Measurements from ENCODE around the gene CTRL.

CTRL gene

GRCh38 chr16:67935101-67935401, 3.4 kb upstream of the CTRL start:
- peaks cover 12% of the 10 kb centered on the region for H3K79me1 ChIP-seq (ENCODE audit: low read length)
- peaks cover 2% of the 10 kb centered on the region for H3K9me3 ChIP-seq (ENCODE audit: insufficient read depth, low read depth, low read length)
- H3K27ac ChIP-seq (ENCODE audit: low read depth, low read length): no peak overlapping the region
- no peak overlapping the region for H3K18ac ChIP-seq (ENCODE audit: low read length)
- H3K23ac ChIP-seq (ENCODE audit: low read length): no peak overlapping the region
- H3K4me1 ChIP-seq (ENCODE audit: control insufficient read depth in 1 of 2, insufficient read depth in 2 of 2, low read length in 2 of 2): peaks cover 16 to 17% of the 10 kb centered on the region in 2 experiments
- no peak overlapping the region for H3K4ac ChIP-seq (ENCODE audit: low read depth, low read length)
- H2BK120ac ChIP-seq (ENCODE audit: insufficient read depth, low read length, poor library complexity): no peak overlapping the region
- peak overlapping the region; percentile 29 for H3K9ac ChIP-seq (ENCODE audit: low read length)
- H3K14ac ChIP-seq (ENCODE audit: low read length): no peak overlapping the region
- no peak overlapping the region for H4K12ac ChIP-seq (ENCODE audit: low read depth, low read length)
- H2BK12ac ChIP-seq (ENCODE audit: low read length): no peak overlapping the region
- H3K36me3 ChIP-seq (ENCODE audit: control insufficient read depth in 1 of 2, insufficient read depth in 2 of 2, low read length in 2 of 2): peaks cover 8 to 10% of the 10 kb centered on the region in 2 experiments
- peak overlapping the region; percentile 9 for H2AFZ ChIP-seq (ENCODE audit: insufficient read depth, low read length, poor library complexity)
- H4K8ac ChIP-seq (ENCODE audit: low read depth, low read length): peak overlapping the region; percentile 24
- H3K4me2 ChIP-seq (ENCODE audit: low read length): peak overlapping the region; percentile 89
- H3K27me3 ChIP-seq (ENCODE audit: insufficient read depth, low read length): no peaks in the 10 kb centered on the region
- no peak for DNase-seq
- no peak overlapping the region for H2BK5ac ChIP-seq (ENCODE audit: low read depth, low read length, poor library complexity)
- peaks cover 10% of the 10 kb centered on the region for H3K79me2 ChIP-seq (ENCODE audit: control insufficient read depth, insufficient read depth, low read length, poor library complexity)
- no peak overlapping the region for H2AK5ac ChIP-seq (ENCODE audit: low read length)
- no peak overlapping the region for H4K91ac ChIP-seq (ENCODE audit: low read depth, low read length)
- H3K4me3 ChIP-seq (ENCODE audit: low read depth, low read length): peak overlapping the region; percentile 70
- no CpG with 5 or more reads among the region's 13 CpGs for WGBS (ENCODE audit: extremely low coverage, insufficient coverage, insufficient read length)

GRCh38 chr16:67934306-67935100, 2.8 kb upstream of the CTRL start:
- peak overlapping the region; percentile 89 for H3K4me2 ChIP-seq (ENCODE audit: low read length)
- H3K23ac ChIP-seq (ENCODE audit: low read length): no peak overlapping the region
- H2BK120ac ChIP-seq (ENCODE audit: insufficient read depth, low read length, poor library complexity): no peak overlapping the region
- peaks cover 16 to 17% of the 10 kb centered on the region in 2 experiments for H3K4me1 ChIP-seq (ENCODE audit: control insufficient read depth in 1 of 2, insufficient read depth in 2 of 2, low read length in 2 of 2)
- H3K79me2 ChIP-seq (ENCODE audit: control insufficient read depth, insufficient read depth, low read length, poor library complexity): peaks cover 10% of the 10 kb centered on the region
- no peak overlapping the region for H2BK12ac ChIP-seq (ENCODE audit: low read length)
- H4K12ac ChIP-seq (ENCODE audit: low read depth, low read length): no peak overlapping the region
- H2AFZ ChIP-seq (ENCODE audit: insufficient read depth, low read length, poor library complexity): no peak overlapping the region
- H3K27ac ChIP-seq (ENCODE audit: low read depth, low read length): no peak overlapping the region
- no peak overlapping the region for H3K4ac ChIP-seq (ENCODE audit: low read depth, low read length)
- H3K14ac ChIP-seq (ENCODE audit: low read length): no peak overlapping the region
- WGBS (ENCODE audit: extremely low coverage, insufficient coverage, insufficient read length): no CpG with 5 or more reads among the region's 13 CpGs
- no peak overlapping the region for H4K8ac ChIP-seq (ENCODE audit: low read depth, low read length)
- peaks cover 3 to 4% of the 10 kb centered on the region in 2 experiments for H3K36me3 ChIP-seq (ENCODE audit: control insufficient read depth in 1 of 2, insufficient read depth in 2 of 2, low read length in 2 of 2)
- no peak overlapping the region for H2BK5ac ChIP-seq (ENCODE audit: low read depth, low read length, poor library complexity)
- H3K27me3 ChIP-seq (ENCODE audit: insufficient read depth, low read length): no peaks in the 10 kb centered on the region
- no peak for DNase-seq
- no peak overlapping the region for H3K4me3 ChIP-seq (ENCODE audit: low read depth, low read length)
- H4K91ac ChIP-seq (ENCODE audit: low read depth, low read length): no peak overlapping the region
- no peak overlapping the region for H3K9ac ChIP-seq (ENCODE audit: low read length)
- H3K9me3 ChIP-seq (ENCODE audit: insufficient read depth, low read depth, low read length): peaks cover 2% of the 10 kb centered on the region
- no peak overlapping the region for H2AK5ac ChIP-seq (ENCODE audit: low read length)
- peaks cover 12% of the 10 kb centered on the region for H3K79me1 ChIP-seq (ENCODE audit: low read length)
- H3K18ac ChIP-seq (ENCODE audit: low read length): no peak overlapping the region

GRCh38 chr16:67933805-67934204, 2.1 kb upstream of the CTRL start:
- peaks cover 0 to 2% of the 10 kb centered on the region in 2 experiments for H3K36me3 ChIP-seq (ENCODE audit: control insufficient read depth in 1 of 2, insufficient read depth in 2 of 2, low read length in 2 of 2)
- no peaks in the 10 kb centered on the region for H3K27me3 ChIP-seq (ENCODE audit: insufficient read depth, low read length)
- H2AFZ ChIP-seq (ENCODE audit: insufficient read depth, low read length, poor library complexity): no peak overlapping the region
- H3K4ac ChIP-seq (ENCODE audit: low read depth, low read length): no peak overlapping the region
- no peak overlapping the region for H3K9ac ChIP-seq (ENCODE audit: low read length)
- WGBS (ENCODE audit: extremely low coverage, insufficient coverage, insufficient read length): no CpG with 5 or more reads among the region's 7 CpGs
- no peak overlapping the region for H3K14ac ChIP-seq (ENCODE audit: low read length)
- H3K9me3 ChIP-seq (ENCODE audit: insufficient read depth, low read depth, low read length): peaks cover 2% of the 10 kb centered on the region
- peaks cover 16 to 17% of the 10 kb centered on the region in 2 experiments for H3K4me1 ChIP-seq (ENCODE audit: control insufficient read depth in 1 of 2, insufficient read depth in 2 of 2, low read length in 2 of 2)
- H4K91ac ChIP-seq (ENCODE audit: low read depth, low read length): no peak overlapping the region
- H3K79me2 ChIP-seq (ENCODE audit: control insufficient read depth, insufficient read depth, low read length, poor library complexity): peaks cover 10% of the 10 kb centered on the region
- no peak for DNase-seq
- no peak overlapping the region for H2BK120ac ChIP-seq (ENCODE audit: insufficient read depth, low read length, poor library complexity)
- H3K79me1 ChIP-seq (ENCODE audit: low read length): peaks cover 12% of the 10 kb centered on the region
- no peak overlapping the region for H2AK5ac ChIP-seq (ENCODE audit: low read length)
- H4K8ac ChIP-seq (ENCODE audit: low read depth, low read length): no peak overlapping the region
- H2BK5ac ChIP-seq (ENCODE audit: low read depth, low read length, poor library complexity): no peak overlapping the region
- no peak overlapping the region for H3K27ac ChIP-seq (ENCODE audit: low read depth, low read length)
- H3K23ac ChIP-seq (ENCODE audit: low read length): no peak overlapping the region
- no peak overlapping the region for H2BK12ac ChIP-seq (ENCODE audit: low read length)
- no peak overlapping the region for H4K12ac ChIP-seq (ENCODE audit: low read depth, low read length)
- no peak overlapping the region for H3K4me2 ChIP-seq (ENCODE audit: low read length)
- H3K4me3 ChIP-seq (ENCODE audit: low read depth, low read length): no peak overlapping the region
- no peak overlapping the region for H3K18ac ChIP-seq (ENCODE audit: low read length)

- no peak overlapping the region for H3K4me3 ChIP-seq (ENCODE audit: low read depth, low read length)
- peaks cover 16 to 17% of the 10 kb centered on the region in 2 experiments for H3K4me1 ChIP-seq (ENCODE audit: control insufficient read depth in 1 of 2, insufficient read depth in 2 of 2, low read length in 2 of 2)
- H3K36me3 ChIP-seq (ENCODE audit: control insufficient read depth in 1 of 2, insufficient read depth in 2 of 2, low read length in 2 of 2): peaks cover 7% of the 10 kb centered on the region in 2 experiments
- H2AK5ac ChIP-seq (ENCODE audit: low read length): no peak overlapping the region
- H2BK120ac ChIP-seq (ENCODE audit: insufficient read depth, low read length, poor library complexity): no peak overlapping the region
- peaks cover 4% of the 10 kb centered on the region for H3K9me3 ChIP-seq (ENCODE audit: insufficient read depth, low read depth, low read length)
- H2AFZ ChIP-seq (ENCODE audit: insufficient read depth, low read length, poor library complexity): no peak overlapping the region
- WGBS (ENCODE audit: extremely low coverage, insufficient coverage, insufficient read length): no CpG with 5 or more reads among the region's 4 CpGs
- H4K91ac ChIP-seq (ENCODE audit: low read depth, low read length): no peak overlapping the region
- H3K14ac ChIP-seq (ENCODE audit: low read length): no peak overlapping the region
- H3K27me3 ChIP-seq (ENCODE audit: insufficient read depth, low read length): no peaks in the 10 kb centered on the region
- peaks cover 10% of the 10 kb centered on the region for H3K79me2 ChIP-seq (ENCODE audit: control insufficient read depth, insufficient read depth, low read length, poor library complexity)
- H3K9ac ChIP-seq (ENCODE audit: low read length): no peak overlapping the region
- no peak overlapping the region for H2BK5ac ChIP-seq (ENCODE audit: low read depth, low read length, poor library complexity)
- no peak overlapping the region for H3K4ac ChIP-seq (ENCODE audit: low read depth, low read length)
- no peak overlapping the region for H4K12ac ChIP-seq (ENCODE audit: low read depth, low read length)
- no peak overlapping the region for H4K8ac ChIP-seq (ENCODE audit: low read depth, low read length)
- H3K4me2 ChIP-seq (ENCODE audit: low read length): no peak overlapping the region
- no peak overlapping the region for H2BK12ac ChIP-seq (ENCODE audit: low read length)
- no peak overlapping the region for H3K23ac ChIP-seq (ENCODE audit: low read length)
- H3K27ac ChIP-seq (ENCODE audit: low read depth, low read length): no peak overlapping the region
- H3K18ac ChIP-seq (ENCODE audit: low read length): no peak overlapping the region
- peaks cover 12% of the 10 kb centered on the region for H3K79me1 ChIP-seq (ENCODE audit: low read length)
- DNase-seq: no peak
Measured at GRCh38 chr16:67932462-67932840, 789 bp upstream of the CTRL start.

Measured in trophoblast cell (in vitro differentiated cells and primary cell).